ENCODE measurements around the gene TTC1. TPM values are rescaled to one million over a fixed set of nuclear protein-coding genes. Genes with fewer than 3 reads are reported as not detected.
"Not testable (repeated sequence)": the region's sequence is repeated elsewhere in the genome, so short reads cannot be mapped to it uniquely, and the experiment has no call there.

Gene TTC1
- total RNA-seq, 1 experiment from 2014 or later = 67.6 TPM

- H3K27ac ChIP-seq (ENCODE audit: low read length) = no peak overlapping the region
- DNase-seq (ENCODE audit: low read depth, low spot score) (no peak), ATAC-seq (no peak)
- no peaks in the 10 kb centered on the region for H3K27me3 ChIP-seq (ENCODE audit: control insufficient read depth, insufficient read depth, low read length)
- BruUV-seq (replicated peaks) = no TSS peak
- H3K9me3 ChIP-seq (ENCODE audit: control insufficient read depth, insufficient read depth, low read depth, low read length) = no peaks in the 10 kb centered on the region
- H3K4me3 ChIP-seq (ENCODE audit: low read depth in 2 of 2, low read length in 2 of 2) = no peak overlapping the region
- TF ChIP-seq POLR2AphosphoS5 (IDR thresholded peaks at IDR 0.05; ENCODE audit: low read depth, low read length) (no peak), TCF7L2 (IDR thresholded peaks at IDR 0.05; ENCODE audit: low read depth, low read length) (no peak), CTCF (IDR thresholded peaks at IDR 0.05) (no peak), REST (IDR thresholded peaks at IDR 0.05; ENCODE audit: insufficient read depth in 1 of 2, low read depth in 2 of 2, low read length in 1 of 2) (no peak), SIN3A (IDR thresholded peaks at IDR 0.05; ENCODE audit: borderline replicate concordance, insufficient read depth, low read depth, low read length) (no peak)
- POLR2A ChIA-PET = no interaction called here
- H3K4me1 ChIP-seq (ENCODE audit: control insufficient read depth, insufficient read depth, low read length) = no peaks in the 10 kb centered on the region
- H3K36me3 ChIP-seq (ENCODE audit: control insufficient read depth, insufficient read depth, low read length) = peaks cover 9% of the 10 kb centered on the region; the same call in 1 of the 2 replicates
- CTCF ChIA-PET = no interaction called here
- in situ Hi-C loops (cut with HindIII; ENCODE audit: low pct_unique_long_range_greater_than_20kb, low sequenced_read_pairs) = no loop called here
- intact Hi-C loops (cut with micrococcal nuclease; ENCODE audit: unreplicated experiment) = no loop called here
Observed at GRCh38 chr5:160064417-160064810, 55.5 kb downstream of the TTC1 start.

GRCh38 chr5:160064995-160065614 lies 56.2 kb downstream of the TTC1 start:
- in situ Hi-C loops (cut with HindIII; ENCODE audit: low pct_unique_long_range_greater_than_20kb, low sequenced_read_pairs) = no loop called here
- BruUV-seq (replicated peaks) = TSS peak; percentile 96
- Histone ChIP-seq H3K9me3 (ENCODE audit: control insufficient read depth, insufficient read depth, low read depth, low read length) (no peaks in the 10 kb centered on the region), H3K4me1 (ENCODE audit: control insufficient read depth, insufficient read depth, low read length) (no peaks in the 10 kb centered on the region), H3K27ac (ENCODE audit: low read length) (no peak overlapping the region), H3K36me3 (ENCODE audit: control insufficient read depth, insufficient read depth, low read length) (peaks cover 9% of the 10 kb centered on the region; the same call in 1 of the 2 replicates), H3K4me3 (ENCODE audit: low read depth in 2 of 2, low read length in 2 of 2) (no peak overlapping the region), H3K27me3 (ENCODE audit: control insufficient read depth, insufficient read depth, low read length) (no peaks in the 10 kb centered on the region)
- TF ChIP-seq SIN3A (IDR thresholded peaks at IDR 0.05; ENCODE audit: borderline replicate concordance, insufficient read depth, low read depth, low read length) (no peak), TCF7L2 (IDR thresholded peaks at IDR 0.05; ENCODE audit: low read depth, low read length) (no peak), POLR2AphosphoS5 (IDR thresholded peaks at IDR 0.05; ENCODE audit: low read depth, low read length) (no peak), REST (IDR thresholded peaks at IDR 0.05; ENCODE audit: insufficient read depth in 1 of 2, low read depth in 2 of 2, low read length in 1 of 2) (no peak), CTCF (IDR thresholded peaks at IDR 0.05) (no peak)
- intact Hi-C loops (cut with micrococcal nuclease; ENCODE audit: unreplicated experiment) = no loop called here
- ChIA-PET CTCF (no interaction called here), POLR2A (no interaction called here)
- DNase-seq (ENCODE audit: low read depth, low spot score) = no peak
- no peak for ATAC-seq

GRCh38 chr5:160069120-160069519 lies 60.2 kb downstream of the TTC1 start:
- H3K27ac ChIP-seq (ENCODE audit: low read length); H3K27me3 ChIP-seq (ENCODE audit: control insufficient read depth, insufficient read depth, low read length); CTCF ChIA-PET; POLR2A ChIA-PET; H3K36me3 ChIP-seq (ENCODE audit: control insufficient read depth, insufficient read depth, low read length); BruUV-seq (replicated peaks); H3K4me3 ChIP-seq (ENCODE audit: low read depth in 2 of 2, low read length in 2 of 2); in situ Hi-C loops (cut with HindIII; ENCODE audit: low pct_unique_long_range_greater_than_20kb, low sequenced_read_pairs); H3K4me1 ChIP-seq (ENCODE audit: control insufficient read depth, insufficient read depth, low read length); intact Hi-C loops (cut with micrococcal nuclease; ENCODE audit: unreplicated experiment); DNase-seq (ENCODE audit: low read depth, low spot score); H3K9me3 ChIP-seq (ENCODE audit: control insufficient read depth, insufficient read depth, low read depth, low read length); ATAC-seq: not testable (repeated sequence)

Measured in Panc1 (cell line).